Prostate gland (tissue), 2 donors: ENCODE results near the gene ERP27. TPM values are rescaled to one million over a fixed set of nuclear protein-coding genes. Genes with fewer than 3 reads are reported as not detected.

Experiments
- DNase-seq: peaks from one replicate; pipeline ENCODE4 v3.0.0-alpha.2; 2019; ENCODE audit warnings: low spot score
- H3K27ac ChIP-seq, 2 donors: fragments of 200-600 bp; sonication (generic); 2 replicates each; pipeline ENCODE4 v1.5.1; 2017 to 2019
- H3K27me3 ChIP-seq: fragments of 200-600 bp; sonication (generic); replicated peaks from 2 replicates; pipeline ENCODE4 v1.5.1; 2019; ENCODE audit not compliant: insufficient read depth
- H3K36me3 ChIP-seq, 2 donors: fragments of 200-600 bp; sonication (generic); 1 replicate in 1 of 2; 2 replicates in 1 of 2; pipeline versions ENCODE4 v1.5.1 to v1.8.1; 2017 to 2019
- H3K4me1 ChIP-seq: fragments of 200-600 bp; sonication (generic); replicated peaks from 2 replicates; pipeline ENCODE4 v1.5.1; 2019
- H3K4me3 ChIP-seq, 2 donors: fragments of 200-600 bp; sonication (generic); 2 replicates each; pipeline ENCODE4 v1.5.1; 2017 to 2019
- H3K9me3 ChIP-seq: fragments of 200-600 bp; sonication (generic); 2 replicates; pipeline ENCODE4 v1.5.1; 2017
- POLR2A ChIP-seq: fragments of 450-650 bp; IDR thresholded peaks from one replicate; pipeline ENCODE4 v1.6.1; 2016; ENCODE audit warnings: antibody characterized with exemption, mild to moderate bottlenecking
- POLR2AphosphoS5 ChIP-seq: sonication (generic); formaldehyde crosslinking; IDR thresholded peaks from one replicate; pipeline ENCODE4 v1.6.1; 2017; ENCODE audit warnings: antibody characterized with exemption
- WGBS: methylation state at CpG from one replicate; pipeline ENCODE4 v1.1.5; 2018; 5-methylcytosine and 5-hydroxymethylcytosine counted together
- intact Hi-C: fragments of 100-400 bp; cut with DNase I; formaldehyde crosslinking; loops from one replicate; pipeline ENCODE4 v1.14.2; 2022
- total RNA-seq, 2 donors: library from RNA; depleted of rRNA; stranded (reverse); fragments of >200 nt; gene quantifications; one replicate each; pipeline ENCODE4 v1.1.0, GENCODE V29; 2016
- TF ChIP-seq, protein P1 (sequence below), 4 experiments: fragments of 200-600 bp in 2 of 4; fragments of 450-650 bp in 2 of 4; sonication (generic) in 2 of 4; IDR thresholded peaks; 1 replicate in 3 of 4; 2 replicates in 1 of 4; pipeline ENCODE4 v1.5.1; 2016 to 2019; ENCODE audit warnings: antibody characterized with exemption in 4 of 4, mild to moderate bottlenecking in 2 of 4, moderate library complexity in 2 of 4

Gene ERP27
- total RNA-seq, 2 donors from 2014 or later, result 0.57 to 2.3 TPM

DNA sequence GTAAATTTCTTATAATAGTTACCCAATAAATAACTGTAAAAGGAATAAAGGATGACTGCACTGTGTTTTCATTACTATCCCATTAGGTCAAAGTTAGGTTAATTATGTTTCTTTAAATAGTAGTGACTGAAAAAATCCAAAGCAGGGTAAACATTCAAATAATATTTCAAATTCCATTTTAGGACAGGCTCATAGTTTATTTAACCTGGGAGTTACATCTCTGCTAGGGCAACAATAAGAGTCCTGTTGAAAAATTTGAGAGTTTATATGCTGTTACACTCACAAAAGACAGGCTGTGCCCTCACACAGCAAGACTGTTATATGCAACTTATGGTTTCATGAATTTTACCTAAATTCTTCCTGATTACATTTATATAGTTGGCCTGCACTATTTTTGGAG is 8.0 kb downstream of the ERP27 start:
- intact Hi-C loops, result loop anchor here (5.0 kb wide), 1 partner anchor 67 kb away; no protein-coding TSS in a partner anchor
- Histone ChIP-seq H3K4me1 (no peaks in the 10 kb centered on the region), H3K9me3 (no peaks in the 10 kb centered on the region), H3K27me3 (no peaks in the 10 kb centered on the region), H3K4me3 (no peak overlapping the region), H3K27ac (no peak overlapping the region), H3K36me3 (no peaks in the 10 kb centered on the region)
- no peak for DNase-seq
- TF ChIP-seq POLR2AphosphoS5 (peak; percentile 10), POLR2A (no peak)
- TF ChIP-seq, protein P1, sequence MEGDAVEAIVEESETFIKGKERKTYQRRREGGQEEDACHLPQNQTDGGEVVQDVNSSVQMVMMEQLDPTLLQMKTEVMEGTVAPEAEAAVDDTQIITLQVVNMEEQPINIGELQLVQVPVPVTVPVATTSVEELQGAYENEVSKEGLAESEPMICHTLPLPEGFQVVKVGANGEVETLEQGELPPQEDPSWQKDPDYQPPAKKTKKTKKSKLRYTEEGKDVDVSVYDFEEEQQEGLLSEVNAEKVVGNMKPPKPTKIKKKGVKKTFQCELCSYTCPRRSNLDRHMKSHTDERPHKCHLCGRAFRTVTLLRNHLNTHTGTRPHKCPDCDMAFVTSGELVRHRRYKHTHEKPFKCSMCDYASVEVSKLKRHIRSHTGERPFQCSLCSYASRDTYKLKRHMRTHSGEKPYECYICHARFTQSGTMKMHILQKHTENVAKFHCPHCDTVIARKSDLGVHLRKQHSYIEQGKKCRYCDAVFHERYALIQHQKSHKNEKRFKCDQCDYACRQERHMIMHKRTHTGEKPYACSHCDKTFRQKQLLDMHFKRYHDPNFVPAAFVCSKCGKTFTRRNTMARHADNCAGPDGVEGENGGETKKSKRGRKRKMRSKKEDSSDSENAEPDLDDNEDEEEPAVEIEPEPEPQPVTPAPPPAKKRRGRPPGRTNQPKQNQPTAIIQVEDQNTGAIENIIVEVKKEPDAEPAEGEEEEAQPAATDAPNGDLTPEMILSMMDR (IDR thresholded peaks at IDR 0.05), result peak in 2 of 4 experiments; percentile 36 to 50

GRCh38 chr12:14928931-14929330 is 9.4 kb downstream of the ERP27 start:
- TF ChIP-seq POLR2AphosphoS5 (peak; percentile 83), POLR2A (no peak)
- Histone ChIP-seq H3K9me3 (no peaks in the 10 kb centered on the region), H3K4me3 (no peak overlapping the region), H3K27ac (peak overlapping the region in 1 of 2 donors; percentile 15), H3K4me1 (no peaks in the 10 kb centered on the region), H3K36me3 (no peaks in the 10 kb centered on the region), H3K27me3 (no peaks in the 10 kb centered on the region)
- intact Hi-C loops, result no loop called here
- peak; percentile 79 for DNase-seq
- 10% methylated on average over 4 of the region's 4 CpGs for WGBS

DNA sequence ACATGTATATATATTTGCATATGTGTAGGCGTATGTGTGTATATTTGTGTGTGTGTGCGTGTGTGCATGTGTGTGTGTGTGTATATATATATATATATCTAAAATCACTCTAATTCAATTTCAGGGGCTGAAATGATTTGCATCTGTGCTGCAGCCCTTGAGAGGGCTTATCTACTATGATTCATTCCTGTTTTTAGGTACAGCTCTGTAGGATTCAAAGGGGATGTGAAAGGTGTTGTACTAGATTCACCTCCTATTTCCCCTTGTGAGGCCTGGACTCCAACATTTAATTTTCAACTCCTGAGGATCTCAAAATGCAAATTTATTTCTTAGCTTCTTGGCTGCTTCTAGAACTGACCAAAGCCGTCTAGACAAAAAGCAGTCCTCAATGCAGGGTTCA is 11.1 kb downstream of the ERP27 start:
- H3K27ac ChIP-seq, result no peak overlapping the region
- H3K4me1 ChIP-seq, result no peaks in the 10 kb centered on the region
- no peak overlapping the region for H3K4me3 ChIP-seq
- no peaks in the 10 kb centered on the region for H3K27me3 ChIP-seq
- intact Hi-C loops, result no loop called here
- H3K36me3 ChIP-seq, result no peaks in the 10 kb centered on the region
- no peak for DNase-seq
- H3K9me3 ChIP-seq, result no peaks in the 10 kb centered on the region
- WGBS, result 89% methylated on average over 3 of the region's 3 CpGs
- TF ChIP-seq POLR2AphosphoS5 (no peak), POLR2A (no peak)
- TF ChIP-seq, protein P1 (IDR thresholded peaks at IDR 0.05), result no peak

DNA sequence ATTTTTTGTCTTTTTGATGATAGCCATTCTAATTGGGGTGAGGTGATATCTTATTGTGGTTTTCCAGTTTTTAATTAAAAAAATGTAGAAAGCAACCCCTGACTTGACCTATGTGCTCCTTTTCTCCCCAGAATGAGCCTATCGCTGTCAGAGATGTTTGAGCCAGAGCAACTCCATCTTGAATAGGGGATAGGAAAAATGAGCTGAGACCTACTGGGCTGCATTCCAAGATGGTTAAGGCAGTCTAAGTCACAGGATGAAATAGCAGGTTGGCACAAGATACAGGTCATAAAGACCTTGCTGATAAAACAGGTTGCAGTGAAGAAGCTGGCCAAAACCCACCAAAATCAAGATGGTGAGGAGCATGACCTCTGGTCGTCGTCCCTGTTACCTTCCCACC is 13.8 kb downstream of the ERP27 start:
- WGBS, result 89% methylated on average over 3 of the region's 3 CpGs
- Histone ChIP-seq H3K9me3 (no peaks in the 10 kb centered on the region), H3K27ac (no peak overlapping the region), H3K27me3 (no peaks in the 10 kb centered on the region), H3K4me1 (no peaks in the 10 kb centered on the region), H3K4me3 (no peak overlapping the region), H3K36me3 (no peaks in the 10 kb centered on the region)
- intact Hi-C loops, result no loop called here
- TF ChIP-seq POLR2AphosphoS5 (no peak), POLR2A (no peak)
- TF ChIP-seq, protein P1 (IDR thresholded peaks at IDR 0.05), result no peak
- DNase-seq, result no peak

DNA sequence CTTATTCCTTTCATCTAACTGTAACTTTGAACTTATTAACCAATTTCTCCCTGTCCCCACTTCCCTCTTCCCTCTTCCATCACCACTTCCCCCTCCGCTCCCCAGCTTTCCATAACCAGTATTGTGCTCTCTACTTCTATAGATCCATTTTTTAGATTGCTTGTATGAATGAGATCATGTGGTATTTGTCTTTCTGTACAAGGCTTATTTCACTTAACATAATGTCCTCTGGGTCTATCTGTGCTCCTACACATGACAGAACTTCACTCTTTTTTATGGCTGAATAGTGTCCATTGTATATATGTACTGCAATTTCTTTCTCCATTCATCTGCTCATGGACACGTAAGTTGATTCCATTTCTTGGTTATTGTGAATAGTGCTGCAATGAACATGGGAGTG is 14.4 kb downstream of the ERP27 start:
- DNase-seq, result no peak
- intact Hi-C loops, result no loop called here
- 96% methylated on average over 2 of the region's 2 CpGs for WGBS
- no peak overlapping the region for H3K4me3 ChIP-seq
- no peaks in the 10 kb centered on the region for H3K9me3 ChIP-seq
- no peaks in the 10 kb centered on the region for H3K36me3 ChIP-seq
- H3K4me1 ChIP-seq, result no peaks in the 10 kb centered on the region
- no peaks in the 10 kb centered on the region for H3K27me3 ChIP-seq
- H3K27ac ChIP-seq, result no peak overlapping the region
- TF ChIP-seq, protein P1 (IDR thresholded peaks at IDR 0.05), result no peak
- no peak for TF ChIP-seq POLR2A
- no peak for TF ChIP-seq POLR2AphosphoS5
